ENCODE data around the gene YWHAG. TPM values are rescaled to one million over a fixed set of nuclear protein-coding genes. Genes with fewer than 3 reads are reported as not detected.
"Not testable (repeated sequence)": the region's sequence is repeated elsewhere in the genome, so short reads cannot be mapped to it uniquely, and the experiment has no call there.

YWHAG gene
- total RNA-seq, 2 experiments from 2014 or later = 42.6 to 126 TPM

GRCh38 chr7:76308874-76309273 is 49.9 kb downstream of the YWHAG start:
- H3K4me3 ChIP-seq (ENCODE audit: low read depth, low read length, poor library complexity, severe bottlenecking); H4K20me1 ChIP-seq (ENCODE audit: insufficient read depth, low read length); DNase-seq (ENCODE audit: low spot score); H3K79me2 ChIP-seq (ENCODE audit: insufficient read depth, low read depth, low read length); H3K4me2 ChIP-seq (ENCODE audit: low read length); intact Hi-C loops (cut with micrococcal nuclease; ENCODE audit: unreplicated experiment); H3K9me2 ChIP-seq (ENCODE audit: insufficient read depth, low read length); BruUV-seq (replicated peaks); H2AFZ ChIP-seq (ENCODE audit: low read length); H3K36me3 ChIP-seq (ENCODE audit: insufficient read depth, low read length); H3K27ac ChIP-seq (ENCODE audit: low read depth, low read length, poor library complexity, severe bottlenecking); H3K9me3 ChIP-seq (ENCODE audit: low read length): not testable (repeated sequence)
- peaks cover 51% of the 10 kb centered on the region for H3K4me1 ChIP-seq (ENCODE audit: insufficient read depth, low read length, poor library complexity, severe bottlenecking)
- ChIA-PET POLR2A (interaction anchor here (0.7 to 1.1 kb wide), 2 partner anchors 9 to 15 kb away, joined by 3 read pairs; no protein-coding TSS in a partner anchor), CTCF (ENCODE audit: unreplicated experiment) (interaction anchor here (1.4 kb wide), 1 partner anchor 15 kb away, joined by 3 read pairs; no protein-coding TSS in a partner anchor)

- POLR2A ChIA-PET = interaction anchor here (0.9 kb wide), 1 partner anchor 11 kb away, joined by 4 read pairs; no protein-coding TSS in a partner anchor
- intact Hi-C loops (cut with micrococcal nuclease; ENCODE audit: unreplicated experiment) = no loop called here
Observed at GRCh38 chr7:76304888-76305375, 53.9 kb downstream of the YWHAG start.

GRCh38 chr7:76303202-76304147 is 55.3 kb downstream of the YWHAG start:
- H3K79me2 ChIP-seq (ENCODE audit: insufficient read depth, low read depth, low read length) = no peaks in the 10 kb centered on the region
- intact Hi-C loops (cut with micrococcal nuclease; ENCODE audit: unreplicated experiment) = no loop called here
- H3K9me3 ChIP-seq (ENCODE audit: low read length) = no peaks in the 10 kb centered on the region
- no peaks in the 10 kb centered on the region for H4K20me1 ChIP-seq (ENCODE audit: insufficient read depth, low read length)
- H3K4me3 ChIP-seq (ENCODE audit: low read depth, low read length, poor library complexity, severe bottlenecking) = peak overlapping the region; percentile 89
- peak; percentile 81 for DNase-seq (ENCODE audit: low spot score)
- TF ChIP-seq CTCF (conservative IDR thresholded peaks at IDR 0.05; ENCODE audit: low read length) (no peak), EZH2phosphoT487 (IDR thresholded peaks at IDR 0.05; ENCODE audit: borderline replicate concordance, low read depth, low read length) (no peak)
- peak overlapping the region; percentile 87 for H3K4me2 ChIP-seq (ENCODE audit: low read length)
- ChIA-PET CTCF (ENCODE audit: unreplicated experiment) (no interaction called here), POLR2A (interaction anchor here (0.7 to 2.7 kb wide), 2 partner anchors 14 to 192 kb away, joined by 9 to 13 read pairs; no protein-coding TSS in a partner anchor)
- H3K4me1 ChIP-seq (ENCODE audit: insufficient read depth, low read length, poor library complexity, severe bottlenecking) = peaks cover 53% of the 10 kb centered on the region
- H3K9me2 ChIP-seq (ENCODE audit: insufficient read depth, low read length) = no peaks in the 10 kb centered on the region
- H3K36me3 ChIP-seq (ENCODE audit: insufficient read depth, low read length) = peaks cover 9% of the 10 kb centered on the region; the same call in 1 of the 2 replicates
- H3K27ac ChIP-seq (ENCODE audit: low read depth, low read length, poor library complexity, severe bottlenecking) = peak overlapping the region; percentile 81
- H2AFZ ChIP-seq (ENCODE audit: low read length) = peak overlapping the region; percentile 42; the same call in 1 of the 2 replicates
- TSS peak; percentile 97 for BruUV-seq (replicated peaks)

More at GRCh38 chr7:76304888-76305375, 53.9 kb downstream of the YWHAG start:
- no peak for DNase-seq (ENCODE audit: low spot score)
- Histone ChIP-seq H3K4me3 (ENCODE audit: low read depth, low read length, poor library complexity, severe bottlenecking) (peak overlapping the region; percentile 89), H3K27ac (ENCODE audit: low read depth, low read length, poor library complexity, severe bottlenecking) (peak overlapping the region; percentile 81), H3K4me1 (ENCODE audit: insufficient read depth, low read length, poor library complexity, severe bottlenecking) (peaks cover 53% of the 10 kb centered on the region), H3K79me2 (ENCODE audit: insufficient read depth, low read depth, low read length) (no peaks in the 10 kb centered on the region), H3K4me2 (ENCODE audit: low read length) (peak overlapping the region; percentile 87), H3K9me3 (ENCODE audit: low read length) (no peaks in the 10 kb centered on the region), H3K36me3 (ENCODE audit: insufficient read depth, low read length) (peaks cover 9% of the 10 kb centered on the region; the same call in 1 of the 2 replicates), H3K9me2 (ENCODE audit: insufficient read depth, low read length) (no peaks in the 10 kb centered on the region), H4K20me1 (ENCODE audit: insufficient read depth, low read length) (no peaks in the 10 kb centered on the region), H2AFZ (ENCODE audit: low read length) (no peak overlapping the region)
- BruUV-seq (replicated peaks) = no TSS peak
- TF ChIP-seq CTCF (conservative IDR thresholded peaks at IDR 0.05; ENCODE audit: low read length) = no peak
- TF ChIP-seq EZH2phosphoT487 (IDR thresholded peaks at IDR 0.05; ENCODE audit: borderline replicate concordance, low read depth, low read length) = no peak
- CTCF ChIA-PET (ENCODE audit: unreplicated experiment) = no interaction called here
